Hippocampal formation (tissue), 2 donors: Measurements from ENCODE around the gene PID1.
"Not testable (repeated sequence)": the region's sequence is repeated elsewhere in the genome, so short reads cannot be mapped to it uniquely, and the experiment has no call there.

Source experiments
- DNase-seq, 2 donors: peaks; one replicate each; lab custom pipeline; 2025; lab: John Stamatoyannopoulos, UW

Gene PID1

GRCh38 chr2:229111744-229112143 is 159.3 kb downstream of the PID1 start:
- DNase-seq = no peak

GRCh38 chr2:229109195-229109594 is 161.9 kb downstream of the PID1 start:
- DNase-seq = no peak

GRCh38 chr2:229107601-229108000 is 163.5 kb downstream of the PID1 start:
- DNase-seq = no peak

- no peak for DNase-seq
These were observed 166.1 kb downstream of the PID1 start for GRCh38 chr2:229104974-229105387.

DNA sequence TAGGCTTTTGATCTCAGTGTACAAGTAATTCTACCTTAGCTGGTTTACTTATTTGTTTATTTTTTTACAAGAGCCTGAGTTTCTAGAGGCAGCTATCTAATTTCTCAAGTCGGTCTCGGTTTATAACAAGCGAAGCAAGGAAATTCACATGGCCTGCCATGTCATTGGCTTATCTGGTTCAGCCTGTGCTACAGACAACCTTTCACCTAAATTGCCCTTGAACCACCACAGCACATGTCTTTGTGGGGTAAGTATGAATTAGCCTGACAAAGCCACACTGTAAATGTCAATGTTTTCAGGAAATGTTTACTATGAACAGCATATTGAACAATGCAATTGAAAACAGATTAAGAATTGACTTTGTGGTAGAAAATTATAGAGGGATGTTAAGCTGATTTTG is 167.1 kb downstream of the PID1 start:
- no peak for DNase-seq

DNA sequence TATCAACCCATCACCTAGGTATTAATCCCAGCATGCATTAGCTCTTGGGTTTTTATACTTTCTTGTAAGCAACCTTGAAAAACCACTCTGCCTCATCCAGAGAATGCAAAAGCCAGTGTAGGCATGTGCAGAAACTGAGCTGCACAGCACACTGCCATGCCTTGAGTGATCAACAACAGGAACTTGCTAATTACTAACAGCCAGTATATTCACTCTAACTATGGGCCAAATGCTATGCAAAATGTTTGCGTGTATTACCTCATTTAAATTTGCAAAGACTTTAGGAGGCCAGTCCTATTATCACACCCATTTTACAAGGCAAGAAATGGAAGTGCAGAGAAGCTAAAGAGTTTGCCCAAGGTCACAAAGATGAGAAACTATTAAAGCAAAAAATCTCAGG is 169.8 kb downstream of the PID1 start:
- no peak for DNase-seq

DNA sequence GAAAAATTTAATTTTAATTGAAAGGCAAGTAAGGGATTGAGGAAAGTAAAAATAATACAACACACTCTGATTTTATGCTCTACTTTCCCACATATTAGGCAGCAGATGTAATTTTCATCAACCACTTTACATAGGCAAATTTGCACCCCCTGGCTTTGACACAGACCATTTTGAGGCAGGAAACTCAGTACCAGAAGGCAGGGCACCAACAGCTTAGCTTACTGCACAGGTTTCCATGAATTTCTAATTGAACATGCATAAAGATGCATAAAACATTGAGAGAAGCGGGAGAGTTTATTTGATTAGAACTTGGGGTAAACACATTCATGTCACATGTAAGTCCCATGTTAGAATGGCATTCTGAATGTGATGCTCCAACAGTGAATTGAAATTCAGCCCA is 171.9 kb downstream of the PID1 start:
- no peak for DNase-seq

DNA sequence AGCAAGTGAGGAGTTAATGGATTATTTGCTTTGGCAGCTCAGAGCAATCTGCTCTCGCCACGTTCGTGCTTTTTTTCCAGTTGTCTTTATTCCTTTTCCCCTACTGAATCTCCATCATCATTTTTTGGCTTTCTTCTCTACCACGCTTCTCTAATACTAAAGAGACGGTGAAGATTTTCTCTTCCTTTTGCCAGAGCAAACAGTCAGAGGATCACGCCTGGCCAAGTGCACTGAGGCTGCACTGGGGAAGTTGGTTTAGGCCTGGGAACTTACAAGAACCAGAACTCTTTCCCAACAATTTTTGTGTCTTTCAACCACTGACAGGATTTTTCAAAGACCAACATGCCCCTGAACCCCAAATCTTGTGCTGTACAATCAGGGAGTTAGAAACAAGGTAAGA is 172.3 kb downstream of the PID1 start:
- DNase-seq = no peak

- no peak for DNase-seq
These were observed 174.5 kb downstream of the PID1 start for GRCh38 chr2:229096409-229097066.

DNA sequence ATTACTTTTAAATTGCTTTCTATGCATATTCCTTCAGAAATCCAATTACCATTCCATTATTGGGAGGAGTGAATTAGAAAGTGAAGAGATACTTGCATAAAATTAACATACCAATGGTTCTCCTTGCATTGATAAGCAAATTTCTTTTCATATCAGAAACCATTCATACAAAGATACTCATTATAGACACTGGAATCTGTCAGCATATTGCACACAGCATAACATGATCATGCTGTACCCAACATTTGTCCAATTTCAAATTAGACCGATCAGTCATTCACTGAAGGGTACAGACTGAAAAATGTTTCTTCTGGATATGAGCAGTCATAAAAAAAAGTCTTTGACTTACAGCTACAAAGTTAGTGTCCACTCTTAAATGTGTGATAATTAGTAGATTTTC is 175.6 kb downstream of the PID1 start:
- DNase-seq = no peak

- DNase-seq = no peak
These were observed 180.9 kb downstream of the PID1 start for GRCh38 chr2:229090225-229090624.

DNA sequence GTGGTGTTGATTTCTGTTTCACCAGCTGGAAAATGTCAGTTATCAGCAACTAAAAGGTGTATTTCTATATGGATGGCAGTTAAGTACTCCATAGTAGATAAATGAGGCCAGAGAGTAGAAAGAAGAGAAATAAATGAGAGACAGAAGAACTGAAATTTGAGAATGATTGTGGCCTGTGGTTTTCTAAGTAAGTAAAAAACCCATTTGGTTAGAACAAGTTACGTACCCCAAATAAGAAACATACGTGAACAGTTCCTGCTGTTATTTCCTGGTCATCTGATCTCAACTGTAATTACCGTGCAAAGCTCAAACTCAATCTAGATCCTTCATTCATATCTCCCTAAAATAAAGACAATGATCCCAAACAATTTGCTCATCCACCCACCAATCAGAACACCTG is 181.3 kb downstream of the PID1 start:
- no peak for DNase-seq

GRCh38 chr2:229088966-229089700 is 182.0 kb downstream of the PID1 start:
- DNase-seq = peak in 1 of 2 donors; percentile 25

- no peak for DNase-seq
These were observed 182.6 kb downstream of the PID1 start for GRCh38 chr2:229088517-229088913.

DNA sequence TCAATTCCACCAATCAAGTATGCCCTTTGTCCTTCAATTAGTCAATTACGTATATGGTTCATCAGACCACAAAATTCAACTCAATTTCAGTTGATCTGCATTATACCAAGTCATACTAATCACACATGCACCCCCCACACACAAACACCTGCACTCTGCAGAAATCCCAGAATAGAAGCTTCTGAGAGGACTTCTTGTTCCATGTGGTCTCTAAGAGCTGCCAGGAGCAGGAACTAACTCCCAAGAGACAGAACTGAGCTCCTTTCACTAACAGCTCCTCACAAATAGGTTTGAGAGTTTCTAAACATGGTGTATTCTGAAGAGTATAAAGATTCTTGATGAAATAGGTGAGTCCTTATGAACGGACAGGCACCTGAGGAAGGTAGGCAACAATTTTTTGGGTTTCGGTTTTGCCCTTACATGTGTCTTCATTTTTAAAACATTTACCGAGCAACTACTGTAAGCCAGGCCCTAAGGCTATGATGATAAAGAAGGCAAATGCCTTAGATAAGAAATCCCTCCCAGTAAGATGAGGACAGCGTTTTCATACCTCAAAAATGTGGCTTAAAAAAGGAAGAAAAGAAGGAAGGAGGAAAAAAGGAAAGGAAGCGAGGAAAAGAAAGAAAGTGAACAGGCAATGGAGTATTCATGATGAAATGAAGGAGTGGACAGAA is 183.1 kb downstream of the PID1 start:
- DNase-seq = peak in 1 of 2 donors; percentile 6

DNA sequence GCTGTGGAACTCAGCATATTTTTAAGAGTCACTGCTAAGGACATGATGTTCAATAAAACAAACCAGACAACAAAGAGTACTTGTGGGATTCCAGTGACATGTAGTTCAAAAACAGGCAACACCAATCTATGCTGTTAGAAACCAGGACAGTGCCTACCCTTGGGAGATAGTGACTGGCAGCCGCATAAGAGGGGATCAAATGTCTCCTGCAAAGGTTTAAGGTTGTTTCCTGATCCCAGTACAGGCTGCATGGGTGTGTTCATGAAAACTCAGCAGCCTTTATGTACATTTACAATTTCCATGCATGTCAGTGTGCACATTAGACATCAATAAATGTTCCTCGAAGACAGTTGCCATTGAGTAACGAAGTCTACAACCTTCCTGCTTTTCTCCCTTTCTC is 183.8 kb downstream of the PID1 start:
- DNase-seq = no peak

- no peak for DNase-seq
These were observed 185.6 kb downstream of the PID1 start for GRCh38 chr2:229085439-229085838.

DNA sequence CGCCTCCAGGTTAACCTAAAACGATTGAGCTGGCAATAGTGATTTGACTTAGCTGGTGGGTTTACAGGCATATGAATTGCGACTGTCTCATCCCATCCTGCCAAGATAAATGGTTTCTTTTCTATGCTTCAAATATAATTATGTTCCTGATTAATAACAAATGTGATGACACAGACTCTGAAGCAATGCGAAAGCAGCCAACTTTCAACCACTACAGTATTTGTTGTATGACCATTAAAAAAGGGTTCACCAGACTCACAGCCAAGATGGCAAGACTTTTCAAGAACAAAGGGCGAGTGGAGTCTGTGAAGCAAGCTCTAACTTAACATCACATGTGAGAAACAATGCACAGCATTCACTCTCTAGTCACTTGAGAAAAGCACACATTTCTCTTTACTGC is 186.6 kb downstream of the PID1 start:
- DNase-seq = no peak

GRCh38 chr2:229083606-229084340 is 187.3 kb downstream of the PID1 start:
- DNase-seq = no peak

DNA sequence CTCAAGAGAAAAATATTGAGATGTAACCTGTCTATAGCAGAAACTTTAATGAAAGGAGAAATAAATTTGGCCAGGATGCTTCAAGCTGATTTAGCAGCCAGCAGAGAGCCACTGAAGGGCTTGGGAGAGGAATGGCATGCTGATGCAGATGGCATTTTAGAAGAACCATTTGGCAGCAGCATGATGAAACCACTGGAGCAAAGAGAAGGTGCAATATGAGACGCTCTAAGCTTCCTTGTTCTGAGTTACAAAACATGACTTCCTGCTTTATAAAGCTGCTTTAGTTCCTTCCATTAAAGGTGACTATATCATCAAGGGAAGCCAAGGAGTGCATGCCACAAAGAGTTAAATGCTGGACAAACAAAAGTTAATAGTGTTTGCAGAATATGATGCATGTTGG is 189.7 kb downstream of the PID1 start:
- DNase-seq = no peak

DNA sequence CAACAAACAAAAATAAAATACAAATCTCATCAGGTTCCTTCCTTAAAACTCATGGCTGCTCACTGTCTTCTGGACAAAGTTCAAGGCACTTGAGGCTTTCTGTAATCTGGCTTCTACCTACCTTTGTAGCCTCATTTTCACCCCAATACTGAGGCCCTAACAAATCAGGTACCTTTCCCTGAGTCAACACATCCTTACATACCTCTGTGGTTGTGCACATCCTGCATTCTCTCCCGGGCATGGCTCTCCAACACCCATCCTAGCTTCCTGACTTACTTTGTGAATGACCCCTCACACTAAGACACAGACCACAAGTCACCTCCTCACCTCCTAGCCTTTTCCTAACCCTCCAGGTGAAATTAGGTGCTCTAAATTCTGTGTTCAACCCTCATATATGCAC is 190.9 kb downstream of the PID1 start:
- DNase-seq = no peak

DNA sequence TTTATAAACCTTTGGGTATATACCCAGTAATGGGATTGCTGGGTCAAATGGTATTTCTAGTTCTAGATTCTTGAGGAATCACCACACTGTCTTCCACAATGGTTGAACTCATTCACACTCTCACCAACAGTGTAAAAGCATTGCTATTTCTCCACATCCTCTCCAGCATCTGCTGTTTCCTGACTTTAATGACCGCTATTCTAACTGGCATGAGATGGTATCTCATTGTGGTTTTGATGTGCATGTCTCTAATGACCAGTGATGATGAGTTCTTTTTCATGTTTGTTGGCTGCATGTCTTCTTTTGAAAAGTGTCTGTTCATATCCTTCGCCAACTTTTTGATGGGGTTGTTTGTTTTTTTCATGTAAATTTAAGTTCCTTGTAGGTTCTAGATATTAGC is 194.2 kb downstream of the PID1 start:
- not testable (repeated sequence) for DNase-seq

DNA sequence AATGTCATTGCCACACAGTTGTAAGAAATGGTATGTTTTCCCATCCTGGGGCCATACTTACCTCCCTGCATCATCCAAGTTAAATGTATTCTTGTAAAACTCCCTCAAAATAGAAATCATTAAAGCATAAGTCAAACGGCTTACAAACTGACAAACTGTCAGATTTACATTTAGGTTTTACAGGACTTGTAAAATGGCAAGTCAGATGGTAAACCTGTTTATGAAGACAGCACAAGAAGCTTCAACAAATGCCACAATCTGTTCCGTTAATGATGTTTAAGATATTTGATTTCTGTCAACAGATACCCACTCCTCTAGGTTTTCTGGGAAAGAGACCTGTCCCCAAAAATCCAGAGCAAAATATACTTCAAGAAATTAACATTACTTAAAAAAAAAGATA is 197.2 kb downstream of the PID1 start:
- DNase-seq = no peak
